ENCODE data around the gene COPG1. TPM values are rescaled to one million over a fixed set of nuclear protein-coding genes. Genes with fewer than 3 reads are reported as not detected.

Gene COPG1
- total RNA-seq, 1 experiment from 2014 or later = 225 TPM

DNA sequence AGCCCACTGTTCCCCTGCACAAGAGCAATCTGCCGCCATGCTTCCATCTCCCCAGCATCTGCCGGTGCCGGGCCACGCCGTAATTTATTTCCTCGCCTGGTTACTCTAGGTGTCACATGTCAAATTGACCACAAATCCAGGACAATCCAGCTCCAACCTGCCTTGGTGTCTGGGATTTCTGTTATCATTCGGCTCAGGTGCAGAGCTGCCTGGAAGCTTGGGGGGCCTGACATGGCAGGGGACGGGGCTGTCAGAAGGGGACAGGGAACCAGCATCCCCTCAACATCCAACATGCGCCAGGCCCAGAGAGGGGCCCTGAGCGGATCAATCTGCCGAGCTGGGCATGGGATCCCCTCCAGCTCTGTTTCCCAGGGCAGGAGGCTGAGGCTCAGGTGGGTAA is 77.2 kb downstream of the COPG1 start:
- no peaks in the 10 kb centered on the region for H3K36me3 Mint-ChIP-seq (ENCODE audit: insufficient read depth, unreplicated experiment)
- ChIA-PET CTCF (interaction anchor here (1.0 kb wide), 1 partner anchor 10 kb away, joined by 5 read pairs; a partner anchor contains a TSS), POLR2A (interaction anchor here (1.1 to 1.3 kb wide), 3 partner anchors 10 to 16 kb away, joined by 3 to 6 read pairs (median 3); a partner anchor contains a TSS)
- H3K4me3 Mint-ChIP-seq (ENCODE audit: unreplicated experiment) = no peak overlapping the region
- no peak for DNase-seq (ENCODE audit: unreplicated experiment)
- H3K9me3 Mint-ChIP-seq (ENCODE audit: unreplicated experiment) = no peaks in the 10 kb centered on the region
- no peak for TF ChIP-seq CTCF (IDR thresholded peaks at IDR 0.05; ENCODE audit: unreplicated experiment)
- no TSS peak for BruUV-seq (replicated peaks)
- intact Hi-C loops (cut with micrococcal nuclease) = no loop called here
- no peaks in the 10 kb centered on the region for H3K4me1 Mint-ChIP-seq (ENCODE audit: insufficient read depth, unreplicated experiment)
- no peaks in the 10 kb centered on the region for H3K27me3 Mint-ChIP-seq (ENCODE audit: insufficient read depth, unreplicated experiment)
- no peak overlapping the region for H3K27ac Mint-ChIP-seq (ENCODE audit: low read depth, unreplicated experiment)

Small RNAs within 50 kb of the gene (microRNA-seq; reads per million reads assigned to microRNA genes)
- not detected for gene MIR6826

Other genes with a start within 250 kb of the COPG1 start
- gene EFCC1, start 248.3 kb upstream of the COPG1 start, total RNA-seq (2022) = not detected in 2 replicates
- not detected in 2 replicates for gene GP9, start 188.8 kb upstream of the COPG1 start, total RNA-seq (2022)
- 18.5 and 18.9 TPM in 2 replicates for gene RAB43, start 127.8 kb upstream of the COPG1 start, total RNA-seq (2022)
- 52.5 and 57.8 TPM in 2 replicates for gene ISY1, start 88.5 kb upstream of the COPG1 start, total RNA-seq (2022)
- 519 and 557 TPM in 2 replicates for gene CNBP, start 65.7 kb upstream of the COPG1 start, total RNA-seq (2022)
- gene HMCES, start 29.3 kb downstream of the COPG1 start, total RNA-seq (2022) = 29.4 and 42.8 TPM in 2 replicates
- gene EFCAB12, start 179.0 kb downstream of the COPG1 start, total RNA-seq (2022) = 0.22 TPM in 1 of 2 replicates, not detected in the other
- 30.6 and 35.8 TPM in 2 replicates for gene MBD4, start 190.3 kb downstream of the COPG1 start, total RNA-seq (2022)
- gene IFT122, start 190.6 kb downstream of the COPG1 start, total RNA-seq (2022) = 18.7 and 21.0 TPM in 2 replicates

Measured in MCF 10A (cell line).